Upper lobe of left lung (tissue), 6 donors: ENCODE results near the gene DNASE2. TPM values are rescaled to one million over a fixed set of nuclear protein-coding genes. Genes with fewer than 3 reads are reported as not detected.
"Not testable (repeated sequence)": the region's sequence is repeated elsewhere in the genome, so short reads cannot be mapped to it uniquely, and the experiment has no call there.

Experiments used
- ATAC-seq, 2 donors: fragments of 200-7000 bp; cut with Tn5 transposase; one replicate each; pipeline ENCODE4 v1.9.1; 2022; ENCODE audit warnings: mild to moderate bottlenecking in 2 of 2, moderate library complexity in 2 of 2; ENCODE audit not compliant: low FRiP score in 2 of 2
- DNase-seq, 2 donors: peaks; one replicate each; pipeline ENCODE4 v3.0.0-alpha.2; 2019 to 2020
- H3K27ac ChIP-seq, 4 donors: fragments of 200-600 bp; sonication (generic); one replicate each; pipeline ENCODE4 v1.5.1; 2016 to 2019
- H3K27me3 ChIP-seq, 4 donors: fragments of 200-600 bp; sonication (generic); one replicate each; pipeline ENCODE4 v1.5.1; 2017 to 2019
- H3K36me3 ChIP-seq, 4 donors: fragments of 200-600 bp; sonication (generic); one replicate each; pipeline ENCODE4 v1.5.1; 2016 to 2019
- H3K4me1 ChIP-seq, 4 donors: fragments of 200-600 bp; sonication (generic); one replicate each; pipeline ENCODE4 v1.5.1; 2018 to 2019
- H3K4me3 ChIP-seq, 4 donors: fragments of 200-600 bp; sonication (generic); one replicate each; pipeline ENCODE4 v1.5.1; 2017 to 2019; ENCODE audit warnings: mild to moderate bottlenecking in 2 of 4, moderate library complexity in 1 of 4
- H3K9me3 ChIP-seq, 4 donors: fragments of 200-600 bp; sonication (generic); one replicate each; pipeline ENCODE4 v1.5.1; 2018 to 2019
- EP300 ChIP-seq, 4 donors: sonication (generic); formaldehyde crosslinking; IDR thresholded peaks; one replicate each; pipeline ENCODE4 v1.5.1; 2017; ENCODE audit warnings: antibody characterized with exemption in 4 of 4, control low read depth in 2 of 4
- POLR2A ChIP-seq, 4 donors: fragments of 450-650 bp; IDR thresholded peaks; one replicate each; pipeline ENCODE4 v1.5.1; 2016 to 2017; ENCODE audit warnings: antibody characterized with exemption in 4 of 4, mild to moderate bottlenecking in 2 of 4
- POLR2AphosphoS5 ChIP-seq, 2 donors: sonication (generic); formaldehyde crosslinking; IDR thresholded peaks; one replicate each; pipeline ENCODE4 v1.5.1; 2017; ENCODE audit warnings: antibody characterized with exemption in 2 of 2
- WGBS, 2 donors: methylation state at CpG; one replicate each; pipeline ENCODE4 v1.1.5; 2017 to 2018; 5-methylcytosine and 5-hydroxymethylcytosine counted together
- total RNA-seq, 6 donors: library from RNA; depleted of rRNA in 4 of 6; stranded (reverse); fragments of >200 nt in 4 of 6; gene quantifications; one replicate each; pipeline versions ENCODE4 v1.1.0 to v1.2.1, GENCODE V29; 2016 to 2021
- TF ChIP-seq, protein P1 (sequence below), 6 experiments: fragments of 450-650 bp in 4 of 6; fragments of 200-600 bp in 2 of 6; sonication (generic) in 2 of 6; IDR thresholded peaks; one replicate each; pipeline ENCODE4 v1.5.1; 2016 to 2019; ENCODE audit warnings: antibody characterized with exemption in 6 of 6
- donor health status: DM: no; HTN: no; CAD: no; lungs with moderate emphysema.
- donor health status: DM: no; HTN: yes; CAD: no; lungs with severe emphysema.

The DNASE2 gene
- total RNA-seq, 6 donors from 2014 or later, result 34.6 to 87.2 (median 60.1) TPM

DNA sequence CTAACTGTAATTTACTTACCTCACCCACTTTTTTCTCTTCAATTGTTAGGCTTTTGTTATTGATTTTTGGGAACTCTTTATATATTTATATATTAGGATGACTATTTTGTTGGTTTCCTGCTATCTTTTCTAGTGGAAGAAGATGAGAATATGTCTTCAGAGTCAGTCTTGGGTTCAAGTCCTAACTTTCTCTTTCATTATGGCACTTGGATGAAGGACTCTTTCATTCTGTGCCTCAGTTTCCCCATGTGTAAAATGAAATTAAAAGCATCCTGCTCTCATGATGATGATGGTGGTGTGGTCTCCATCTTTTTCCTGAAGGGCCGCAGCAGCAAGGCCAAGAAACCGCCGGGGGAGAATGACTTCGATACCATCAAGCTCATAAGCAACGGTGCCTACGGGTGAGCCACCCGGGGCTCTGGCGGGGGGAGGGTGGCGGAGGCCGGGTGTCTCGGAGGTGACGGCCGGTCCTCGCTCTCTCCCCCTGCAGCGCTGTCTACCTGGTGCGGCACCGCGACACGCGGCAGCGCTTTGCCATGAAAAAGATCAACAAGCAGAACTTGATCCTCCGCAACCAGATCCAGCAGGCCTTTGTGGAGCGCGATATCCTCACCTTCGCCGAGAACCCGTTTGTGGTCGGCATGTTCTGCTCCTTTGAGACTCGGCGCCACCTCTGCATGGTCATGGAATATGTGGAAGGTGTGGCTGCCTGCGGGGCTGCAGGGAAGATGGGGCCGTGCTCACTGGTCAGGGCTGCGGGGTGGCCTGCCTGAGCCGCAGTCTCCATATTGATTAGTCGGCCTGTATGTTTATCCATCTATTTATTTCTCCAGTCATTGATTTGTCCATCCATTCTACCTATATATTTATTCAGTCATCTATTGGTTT lies 23.0 kb downstream of the DNASE2 start:
- no peaks in the 10 kb centered on the region for H3K4me1 ChIP-seq
- peaks cover 0 to 4% (median 0%) of the 10 kb centered on the region in 4 donors for H3K9me3 ChIP-seq
- ATAC-seq (no peak), DNase-seq (peak in 1 of 2 donors; percentile 75)
- no peaks in the 10 kb centered on the region for H3K27me3 ChIP-seq
- WGBS, 2 donors, result 91 to 94% methylated on average over 28 to 35 of the region's 35 CpGs
- H3K4me3 ChIP-seq, result no peak overlapping the region
- no peaks in the 10 kb centered on the region for H3K36me3 ChIP-seq
- no peak for TF ChIP-seq EP300 (IDR thresholded peaks at IDR 0.05)
- TF ChIP-seq POLR2AphosphoS5 (IDR thresholded peaks at IDR 0.05), result no peak
- TF ChIP-seq, protein P1, sequence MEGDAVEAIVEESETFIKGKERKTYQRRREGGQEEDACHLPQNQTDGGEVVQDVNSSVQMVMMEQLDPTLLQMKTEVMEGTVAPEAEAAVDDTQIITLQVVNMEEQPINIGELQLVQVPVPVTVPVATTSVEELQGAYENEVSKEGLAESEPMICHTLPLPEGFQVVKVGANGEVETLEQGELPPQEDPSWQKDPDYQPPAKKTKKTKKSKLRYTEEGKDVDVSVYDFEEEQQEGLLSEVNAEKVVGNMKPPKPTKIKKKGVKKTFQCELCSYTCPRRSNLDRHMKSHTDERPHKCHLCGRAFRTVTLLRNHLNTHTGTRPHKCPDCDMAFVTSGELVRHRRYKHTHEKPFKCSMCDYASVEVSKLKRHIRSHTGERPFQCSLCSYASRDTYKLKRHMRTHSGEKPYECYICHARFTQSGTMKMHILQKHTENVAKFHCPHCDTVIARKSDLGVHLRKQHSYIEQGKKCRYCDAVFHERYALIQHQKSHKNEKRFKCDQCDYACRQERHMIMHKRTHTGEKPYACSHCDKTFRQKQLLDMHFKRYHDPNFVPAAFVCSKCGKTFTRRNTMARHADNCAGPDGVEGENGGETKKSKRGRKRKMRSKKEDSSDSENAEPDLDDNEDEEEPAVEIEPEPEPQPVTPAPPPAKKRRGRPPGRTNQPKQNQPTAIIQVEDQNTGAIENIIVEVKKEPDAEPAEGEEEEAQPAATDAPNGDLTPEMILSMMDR (IDR thresholded peaks at IDR 0.05), result no peak
- no peak for TF ChIP-seq POLR2A (IDR thresholded peaks at IDR 0.05)
- no peak overlapping the region for H3K27ac ChIP-seq

DNA sequence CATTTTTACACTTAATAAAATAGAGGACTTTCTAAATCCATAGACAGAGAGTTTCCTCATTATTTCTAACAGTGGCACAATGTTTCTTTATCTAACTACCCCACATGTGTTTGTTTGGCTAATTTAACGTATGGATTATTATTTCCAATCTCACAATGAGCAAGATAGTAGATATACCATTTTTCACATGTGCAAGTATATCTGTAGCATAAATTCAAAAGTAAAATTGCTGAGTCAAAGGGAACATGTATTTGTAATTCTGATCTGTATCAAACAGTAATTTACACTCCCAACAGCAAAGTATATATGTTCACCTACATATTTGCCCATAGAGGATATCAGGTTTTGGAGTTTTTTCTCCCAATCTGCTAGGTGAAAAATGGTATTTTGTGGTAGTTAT lies 24.6 kb downstream of the DNASE2 start:
- Histone ChIP-seq H3K36me3 (no peaks in the 10 kb centered on the region), H3K9me3 (peaks cover 0 to 4% (median 0%) of the 10 kb centered on the region in 4 donors), H3K4me1 (no peaks in the 10 kb centered on the region), H3K27ac (no peak overlapping the region), H3K4me3 (no peak overlapping the region), H3K27me3 (no peaks in the 10 kb centered on the region)
- 76 to 81% methylated on average over 1 of the region's 1 CpG for WGBS, 2 donors
- TF ChIP-seq EP300 (IDR thresholded peaks at IDR 0.05) (no peak), POLR2A (IDR thresholded peaks at IDR 0.05) (no peak), POLR2AphosphoS5 (IDR thresholded peaks at IDR 0.05) (no peak)
- TF ChIP-seq, protein P1 (IDR thresholded peaks at IDR 0.05), result no peak
- ATAC-seq, result no peak
- no peak for DNase-seq

DNA sequence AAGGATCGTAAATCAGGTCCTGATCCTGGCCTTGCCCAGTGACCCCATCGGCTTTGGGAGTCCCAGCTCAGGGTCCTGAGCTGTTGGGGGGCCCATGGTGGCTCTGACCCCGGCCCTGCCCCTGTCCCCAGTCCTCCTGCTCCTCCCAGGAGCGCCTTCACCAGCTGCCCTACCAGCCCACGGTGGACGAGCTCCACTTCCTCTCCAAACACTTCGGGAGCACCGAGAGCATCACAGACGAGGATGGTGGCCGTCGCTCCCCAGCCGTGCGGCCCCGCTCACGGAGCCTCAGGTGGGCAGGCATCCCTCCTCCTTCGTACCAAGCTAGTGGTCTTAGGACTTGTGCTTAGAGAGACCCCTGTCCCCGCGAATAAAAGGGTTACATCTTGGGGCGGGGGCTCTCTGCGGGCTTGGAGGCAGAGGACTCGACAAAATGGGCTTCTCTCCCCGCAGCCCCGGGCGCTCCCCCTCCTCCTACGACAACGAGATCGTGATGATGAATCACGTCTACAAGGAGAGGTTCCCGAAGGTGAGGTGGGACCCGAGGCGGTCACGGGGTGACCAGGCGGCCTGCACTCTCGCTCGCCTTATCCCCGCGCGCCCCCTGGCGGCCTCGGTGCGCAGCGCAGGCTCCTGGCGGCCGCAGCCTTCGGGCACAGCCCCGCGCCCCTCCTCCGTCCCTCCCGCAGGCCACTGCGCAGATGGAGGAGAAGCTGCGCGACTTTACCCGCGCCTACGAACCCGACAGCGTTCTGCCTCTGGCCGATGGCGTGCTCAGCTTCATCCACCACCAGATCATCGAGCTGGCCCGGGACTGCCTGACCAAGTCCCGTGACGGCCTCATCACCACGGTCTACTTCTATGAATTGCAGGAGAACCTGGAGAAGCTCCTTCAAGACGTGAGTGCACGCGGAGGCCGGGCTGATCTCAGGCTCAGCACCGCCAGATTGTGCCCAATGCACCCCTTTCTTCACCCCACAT lies 33.8 kb downstream of the DNASE2 start:
- 12 to 16% methylated on average over 19 to 36 of the region's 69 CpGs for WGBS, 2 donors
- peaks cover 8 to 10% (median 9%) of the 10 kb centered on the region in 4 donors for H3K4me1 ChIP-seq
- H3K4me3 ChIP-seq, result peak overlapping the region in 2 of 4 donors; percentile 17 to 27
- H3K27ac ChIP-seq, result no peak overlapping the region
- ATAC-seq (peak; percentile 96 to 98), DNase-seq (peak; percentile 91 to 99)
- H3K27me3 ChIP-seq, result peaks cover 0 to 13% (median 2%) of the 10 kb centered on the region in 4 donors
- TF ChIP-seq EP300 (IDR thresholded peaks at IDR 0.05) (peak in 1 of 4 donors; percentile 90), POLR2AphosphoS5 (IDR thresholded peaks at IDR 0.05) (peak in 1 of 2 donors; percentile 47), POLR2A (IDR thresholded peaks at IDR 0.05) (no peak)
- TF ChIP-seq, protein P1 (IDR thresholded peaks at IDR 0.05), result peak; percentile 99 to 100 (median 100)
- H3K9me3 ChIP-seq, result no peaks in the 10 kb centered on the region
- H3K36me3 ChIP-seq, result no peaks in the 10 kb centered on the region

DNA sequence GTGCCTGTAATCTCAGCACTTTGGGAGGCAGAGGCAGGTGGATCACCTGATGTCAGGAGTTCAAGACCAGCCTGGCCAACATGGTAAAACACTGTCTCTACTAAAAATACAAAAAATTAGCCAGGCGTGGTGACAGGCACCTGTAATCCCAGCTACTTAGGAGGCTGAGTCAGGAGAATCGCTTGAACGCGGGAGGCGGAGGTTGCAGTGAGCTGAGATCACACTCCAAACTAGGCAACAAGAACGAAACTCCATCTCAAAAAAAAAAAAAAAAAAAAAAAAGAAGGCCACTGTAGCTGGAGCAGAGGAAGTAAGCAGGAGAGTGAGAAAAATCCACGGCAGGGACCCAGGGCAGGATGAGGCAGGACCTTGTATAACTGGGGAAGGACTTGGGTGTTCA lies 34.6 kb downstream of the DNASE2 start:
- not testable (repeated sequence) for H3K9me3 ChIP-seq, H3K4me3 ChIP-seq, H3K4me1 ChIP-seq, H3K27ac ChIP-seq, DNase-seq, H3K36me3 ChIP-seq, ATAC-seq
- WGBS, 2 donors, result 75 to 83% methylated on average over 7 of the region's 7 CpGs
- H3K27me3 ChIP-seq, result peaks cover 0 to 16% (median 3%) of the 10 kb centered on the region in 4 donors
